Heart right ventricle (tissue), 16 donors: ENCODE results near the gene FIP1L1. TPM values are rescaled to one million over a fixed set of nuclear protein-coding genes. Genes with fewer than 3 reads are reported as not detected.
A peak's percentile ranks its signal among the peaks of the same experiment; 100 is the strongest.
"Not testable (repeated sequence)": the region's sequence is repeated elsewhere in the genome, so short reads cannot be mapped to it uniquely, and the experiment has no call there.

Experiments
- ATAC-seq, 8 donors: fragments of 200-7000 bp; cut with Tn5 transposase; one replicate each; pipeline ENCODE4 v1.9.1; 2020; ENCODE audit warnings: mild to moderate bottlenecking in 8 of 8, moderate library complexity in 8 of 8, moderate number of reproducible peaks in 1 of 8
- DNase-seq, 2 donors: peaks; one replicate each; pipeline ENCODE4 v3.0.0-alpha.2; 2020
- H3K27ac ChIP-seq, 10 donors: fragments of 200-600 bp; sonication (generic) in 2 of 10; one replicate each; pipeline versions ENCODE4 v1.5.0 to v1.8.0; 2020 to 2022; ENCODE audit warnings: mild to moderate bottlenecking in 3 of 10
- H3K27me3 ChIP-seq, 7 donors: fragments of 200-600 bp; one replicate each; pipeline ENCODE4 v1.8.0; 2021 to 2022; ENCODE audit warnings: mild to moderate bottlenecking in 2 of 7
- H3K36me3 ChIP-seq, 9 donors: fragments of 200-600 bp; sonication (generic) in 1 of 9; one replicate each; pipeline versions ENCODE4 v1.5.0 to v1.8.0; 2020 to 2022; ENCODE audit warnings: mild to moderate bottlenecking in 2 of 9
- H3K4me1 ChIP-seq, 9 donors: fragments of 200-600 bp; sonication (generic) in 1 of 9; one replicate each; pipeline versions ENCODE4 v1.5.0 to v1.8.0; 2020 to 2022; ENCODE audit warnings: mild to moderate bottlenecking in 4 of 9
- H3K4me3 ChIP-seq, 10 donors: fragments of 200-600 bp; sonication (generic) in 2 of 10; one replicate each; pipeline versions ENCODE4 v1.5.0 to v1.8.0; 2020 to 2022; ENCODE audit warnings: mild to moderate bottlenecking in 7 of 10, moderate library complexity in 2 of 10
- H3K9me3 ChIP-seq, 11 donors: fragments of 200-600 bp in 10 of 11; sonication (generic) in 2 of 11; one replicate each; pipeline versions ENCODE4 v1.5.0 to v1.8.0; 2013 to 2022; ENCODE audit warnings: mild to moderate bottlenecking in 2 of 11, control low read depth in 1 of 11, moderate library complexity in 1 of 11
- CTCF ChIP-seq, 9 donors: fragments of 200-600 bp; sonication (generic) in 2 of 9; IDR thresholded peaks; one replicate each; pipeline versions ENCODE4 v1.5.0 to v1.8.0; 2021 to 2022; ENCODE audit warnings: antibody characterized with exemption in 9 of 9, mild to moderate bottlenecking in 5 of 9, moderate library complexity in 1 of 9
- WGBS, 2 donors: extraction: QIAGEN DNeasy Blood & Tissue Kit; methylation state at CpG; one replicate each; pipeline ENCODE4 v1.1.7; 2013; ENCODE audit warnings: inconsistent platforms in 1 of 2; 5-methylcytosine and 5-hydroxymethylcytosine counted together
- intact Hi-C, 10 donors: fragments of 100-400 bp; cut with DNase I; formaldehyde crosslinking; loops; one replicate each; pipeline versions ENCODE4 v1.11.1 to v1.14.2; 2022
- long read RNA-seq, 3 donors: library from polyadenylated mRNA; unstranded; transcript quantifications; one replicate each; pipeline ENCODE4 v2.0.0, GENCODE V29; 2020 to 2021
- polyA plus RNA-seq, 2 donors: library from polyadenylated mRNA; stranded (reverse); fragments of 200-250 nt; gene quantifications; one replicate each; pipeline ENCODE4 v1.2.3, GENCODE V29; 2013
- total RNA-seq, 10 donors: library from RNA; stranded (reverse); fragmentation: NEBNext Ultra II Directional in 3 of 10; extraction: Animal tissue kit (Norgen Biotek cat#: 25700) in 3 of 10; gene quantifications; one replicate each; pipeline versions ENCODE4 v1.2.1 to v1.2.4, GENCODE V29; 2021 to 2023
- donor health status: Arrhythmogenic right ventricular cardiomyopathy.
- donor health status: ischemic (EF 13 %, LVEDD 7.1; RV severe dilation, severe dysfunction).
- donor health status: healthy with polysubstance abuse.
- donor health status: DM: no; HTN: yes; CAD: no.
- donor health status: DM: no; HTN: no; CAD: no.
- donor health status: ischemic (EF 25% LVEDD 6.9; RV normal size, moderate dysfunction).
- donor health status: ischemic (EF 25% LVEDD 5.7; RV mildly dilated, moderate dysfunction).
- donor health status: healthy.
- donor health status: DM: yes; HTN: yes; CAD: no.
- donor health status: Ischemic cardiomyopathy.
- donor health status: ischemic (EF 35%, LVEDD 5.7; RV mildly dilated, moderate dysfunction).
- donor health status: nonischemic (EF 11% LVEDD 7.7; RV severe dilation, severe dysfunction).
- donor health status: DM: yes; HTN: yes; CAD: no.
- donor health status: PGD.
- donor health status: ischemic (EF 29% LVEDD 5.4; RV normal size, mild dysfunction).
- donor health status: nonischemic (EF 23%, LVEDD 6.1; RV moderate dilation, normal function).

Gene FIP1L1
- total RNA-seq (10 to 100 TPM; 26.9 to 47.0 (median 33.7) TPM), polyA plus RNA-seq (10 to 100 TPM; 27.5 to 28.2 TPM)
- long read RNA-seq, donor 1, partial matches to known transcripts, result 2 of 31 reads
- long read RNA-seq, donor 1, other reads (novel, unspliced or antisense), result 21 of 31 reads
- long read RNA-seq, donor 2, partial matches to known transcripts, result 5 of 38 reads
- long read RNA-seq, donor 2, other reads (novel, unspliced or antisense), result 26 of 38 reads
- long read RNA-seq, donor 3, transcript FIP1L1-201 (15 exons, 1,878 nt), result minor isoform, 7 of 100 reads
- long read RNA-seq, donor 3, transcript FIP1L1-202 (18 exons, 2,198 nt), result major isoform, 11 of 100 reads
- long read RNA-seq, donor 3, partial matches to known transcripts, result 3 of 100 reads
- long read RNA-seq, donor 3, other reads (novel, unspliced or antisense), result 77 of 100 reads

GRCh38 chr4:53377319-53378170, at the start of gene FIP1L1:
FIP1L1 (plus strand) TSS chr4:53377641; CDS start chr4:53377839, 198 bp downstream.
- ATAC-seq (peak; percentile 99 to 100 (median 100)), DNase-seq (peak; percentile 94 to 96)
- 0% methylated on average over 84 to 85 of the region's 85 CpGs for WGBS, 2 donors
- H3K4me3 ChIP-seq, result peak within 1 kb of the TSS; percentile 72 to 93 (median 86)
- TF ChIP-seq CTCF (IDR thresholded peaks at IDR 0.05), result peak in 1 of 9 donors; percentile 8
- peaks cover 0 to 33% (median 18%) of the 10 kb centered on the region in 9 donors for H3K4me1 ChIP-seq
- H3K36me3 ChIP-seq, result peaks cover 0 to 18% (median 0%) of the 10 kb centered on the region in 9 donors
- no peaks in the 10 kb centered on the region for H3K9me3 ChIP-seq
- intact Hi-C loops, result loop anchor here in 4 of 10 donors (1.0 to 10.0 kb wide), 7 partner anchors 11 to 857 kb away; partner anchors contain the start of genes SCFD2 (in 2 of the 4) and PDGFRA (in 1 of the 4)
- peak within 1 kb of the TSS; percentile 67 to 94 (median 90) for H3K27ac ChIP-seq
- peaks cover 0 to 2% (median 0%) of the 10 kb centered on the region in 7 donors for H3K27me3 ChIP-seq

GRCh38 chr4:53334916-53335315, 42.5 kb upstream of the FIP1L1 start:
- H3K9me3 ChIP-seq, H3K4me3 ChIP-seq, H3K27ac ChIP-seq, DNase-seq, H3K36me3 ChIP-seq, H3K4me1 ChIP-seq, intact Hi-C loops, H3K27me3 ChIP-seq, ATAC-seq: not testable (repeated sequence)
- 93 to 95% methylated on average over 6 of the region's 6 CpGs for WGBS, 2 donors

GRCh38 chr4:53340145-53340544, 37.3 kb upstream of the FIP1L1 start:
- H3K9me3 ChIP-seq, result peaks cover 0 to 15% (median 0%) of the 10 kb centered on the region in 11 donors
- H3K36me3 ChIP-seq, DNase-seq, H3K27me3 ChIP-seq, H3K4me1 ChIP-seq, H3K4me3 ChIP-seq, ATAC-seq, H3K27ac ChIP-seq, intact Hi-C loops: not testable (repeated sequence)
- 92 to 95% methylated on average over 12 of the region's 12 CpGs for WGBS, 2 donors

- Histone ChIP-seq H3K36me3 (peaks cover 0 to 33% (median 0%) of the 10 kb centered on the region in 9 donors), H3K9me3 (peaks cover 0 to 14% (median 0%) of the 10 kb centered on the region in 11 donors), H3K4me1 (peaks cover 0 to 22% (median 12%) of the 10 kb centered on the region in 9 donors), H3K27ac (peak overlapping the region in 1 of 10 donors; percentile 12)
- DNase-seq, H3K4me3 ChIP-seq, ATAC-seq, intact Hi-C loops, H3K27me3 ChIP-seq: not testable (repeated sequence)
- 98 to 100% methylated on average over 2 of the region's 2 CpGs for WGBS, 2 donors
Observed at GRCh38 chr4:53346392-53346791, 31.0 kb upstream of the FIP1L1 start.

GRCh38 chr4:53346920-53347852, 30.3 kb upstream of the FIP1L1 start:
- no peak overlapping the region for H3K4me3 ChIP-seq
- ATAC-seq (peak; percentile 58 to 93 (median 69)), DNase-seq (peak in 1 of 2 donors; percentile 32)
- H3K36me3 ChIP-seq, result peaks cover 0 to 41% (median under 1%) of the 10 kb centered on the region in 9 donors
- intact Hi-C loops, result no loop called here
- peaks cover 0 to 22% (median 12%) of the 10 kb centered on the region in 9 donors for H3K4me1 ChIP-seq
- H3K27me3 ChIP-seq, result no peaks in the 10 kb centered on the region
- WGBS, 2 donors, result 39 to 41% methylated on average over 5 of the region's 5 CpGs
- TF ChIP-seq CTCF (IDR thresholded peaks at IDR 0.05), result peak in 2 of 9 donors; percentile 11 to 27
- peak overlapping the region in 2 of 10 donors; percentile 3 to 12 for H3K27ac ChIP-seq
- H3K9me3 ChIP-seq, result peaks cover 0 to 13% (median 0%) of the 10 kb centered on the region in 11 donors
